HCT116 (cell line): ENCODE data around the gene ADAM17. TPM values are rescaled to one million over a fixed set of nuclear protein-coding genes. Genes with fewer than 3 reads are reported as not detected.

Experiments used
- ATAC-seq: fragments of 200-7000 bp; cut with Tn5 transposase; 2 replicates; pipeline ENCODE4 v1.9.1; 2020; ENCODE audit warnings: mild to moderate bottlenecking, moderate library complexity
- BruUV-seq: library from RNA; stranded (reverse); fragments of 400-500 nt; replicated peaks from 2 replicates; lab custom pipeline; 2021; lab: Mats Ljungman, UMichigan
- CTCF ChIA-PET: fragments of 300-600 bp; sonication (Branson Sonifier 250); formaldehyde crosslinking; loops from one replicate; lab custom pipeline; 2021; ENCODE audit warnings: antibody characterized with exemption; lab: Charles Lee
- POLR2A ChIA-PET: fragments of 300-600, 350-600 bp; sonication (Branson Sonifier 250); formaldehyde crosslinking; loops from one replicate; lab custom pipeline; 2021; ENCODE audit warnings: antibody characterized with exemption; lab: Charles Lee
- RAD21 ChIA-PET, 2 experiments: fragments of 300-600 bp; sonication (Branson Sonifier 250); formaldehyde crosslinking; loops; one replicate each; lab custom pipeline; 2023; ENCODE audit warnings: low total read pairs in 2 of 2; ENCODE audit not compliant: uncharacterized antibody in 2 of 2, unreplicated experiment in 2 of 2, low non-redundant PET in 1 of 2; lab: Charles Lee
- DNase-seq: peaks from one replicate; pipeline ENCODE4 v3.0.0-alpha.2; 2010; ENCODE audit warnings: low read depth, low spot score
- H2AFZ ChIP-seq: fragments of 200-600 bp; shearing (Covaris generic), sonication (generic); 2 replicates; pipeline ENCODE4 v1.6.1; 2017; ENCODE audit warnings: low read depth, mixed run types, mixed read lengths, antibody characterized with exemption, low read length; ENCODE audit not compliant: poor library complexity, severe bottlenecking
- H3K27ac ChIP-seq: 2 replicates; pipeline ENCODE4 v1.5.1; 2012; ENCODE audit warnings: low read depth, low read length
- H3K27me3 ChIP-seq: fragments of 200-600 bp; sonication (generic); 2 replicates; pipeline ENCODE4 v1.6.1; 2016; ENCODE audit warnings: mixed run types, low read length, mixed read lengths; ENCODE audit not compliant: insufficient read depth
- H3K36me3 ChIP-seq, 2 experiments: fragments of 200-500 bp in 1 of 2; fragments of 200-600 bp in 1 of 2; sonication (Bioruptor generic) in 1 of 2; sonication (generic) in 1 of 2; 2 replicates each; pipeline versions ENCODE4 v1.5.1 to v1.6.1; 2014 to 2016; ENCODE audit warnings: low read length in 2 of 2, inconsistent platforms in 1 of 2, mixed read lengths in 1 of 2, mixed run types in 1 of 2; ENCODE audit not compliant: insufficient read depth in 2 of 2, control insufficient read depth in 1 of 2
- H3K4me1 ChIP-seq, 2 experiments: fragments of 200-600 bp in 1 of 2; sonication (generic) in 1 of 2; 2 replicates each; pipeline versions ENCODE4 v1.5.1 to v1.6.1; 2012 to 2017; ENCODE audit warnings: low read length in 2 of 2, inconsistent platforms in 1 of 2, mild to moderate bottlenecking in 1 of 2, mixed read lengths in 1 of 2, mixed run types in 1 of 2, moderate library complexity in 1 of 2; ENCODE audit not compliant: insufficient read depth in 2 of 2, control insufficient read depth in 1 of 2
- H3K4me2 ChIP-seq: fragments of 200-600 bp; sonication (generic); 2 replicates; pipeline ENCODE4 v1.6.1; 2017; ENCODE audit warnings: mixed run types, low read length, mixed read lengths
- H3K4me3 ChIP-seq, 2 experiments: fragments of 200-600 bp in 1 of 2; sonication (generic) in 1 of 2; replicated peaks in 1 of 2; 2 replicates each; pipeline ENCODE4 v1.5.1; 2011 to 2016; ENCODE audit warnings: low read length in 2 of 2, control low read depth in 1 of 2, low read depth in 1 of 2, mild to moderate bottlenecking in 1 of 2, mixed read lengths in 1 of 2, mixed run types in 1 of 2
- H3K79me2 ChIP-seq: fragments of 200-600 bp; sonication (generic); 2 replicates; pipeline ENCODE4 v1.6.1; 2017; ENCODE audit warnings: mild to moderate bottlenecking, mixed run types, low read length, moderate library complexity, mixed read lengths; ENCODE audit not compliant: insufficient read depth
- H3K9ac ChIP-seq: fragments of 200-600 bp; sonication (generic); 2 replicates; pipeline ENCODE4 v1.6.1; 2016; ENCODE audit warnings: low read length, mixed read lengths
- H3K9me2 ChIP-seq: fragments of 200-600 bp; sonication (generic), shearing (Covaris generic); 2 replicates; pipeline ENCODE4 v1.6.1; 2017; ENCODE audit warnings: mixed run types, mild to moderate bottlenecking, moderate library complexity; ENCODE audit not compliant: insufficient read depth
- H3K9me3 ChIP-seq, 2 experiments: fragments of 200-500 bp in 1 of 2; fragments of 200-600 bp in 1 of 2; sonication (Bioruptor generic) in 1 of 2; sonication (generic) in 1 of 2; 2 replicates each; pipeline ENCODE4 v1.6.1; 2014 to 2017; ENCODE audit warnings: low read length in 2 of 2, mixed read lengths in 2 of 2, inconsistent platforms in 1 of 2, low read depth in 1 of 2, mild to moderate bottlenecking in 1 of 2, mixed run types in 1 of 2, moderate library complexity in 1 of 2; ENCODE audit not compliant: control insufficient read depth in 1 of 2, insufficient read depth in 1 of 2
- H4K20me1 ChIP-seq: fragments of 200-600 bp; sonication (generic), shearing (Covaris generic); 2 replicates; pipeline ENCODE4 v1.6.1; 2017; ENCODE audit warnings: mixed run types, mild to moderate bottlenecking, moderate library complexity; ENCODE audit not compliant: insufficient read depth
- CTCF ChIP-seq, 3 experiments: fragments of 200-600 bp in 1 of 3; sonication (generic) in 1 of 3; IDR thresholded peaks in 2 of 3; conservative IDR thresholded peaks in 1 of 3; 2 replicates each; pipeline ENCODE4 v1.5.1; 2012 to 2017; ENCODE audit warnings: low read depth in 2 of 3, low read length in 2 of 3, antibody characterized with exemption in 1 of 3, borderline replicate concordance in 1 of 3, control low read depth in 1 of 3, mild to moderate bottlenecking in 1 of 3, mixed read lengths in 1 of 3, mixed run types in 1 of 3, moderate library complexity in 1 of 3; ENCODE audit not compliant: insufficient read depth in 1 of 3
- JUND ChIP-seq: IDR thresholded peaks from 2 replicates; pipeline ENCODE4 v1.6.1; 2012
- POLR2A ChIP-seq: IDR thresholded peaks from 2 replicates; pipeline ENCODE4 v1.7.0; 2011; ENCODE audit warnings: borderline replicate concordance; ENCODE audit not compliant: insufficient read depth, insufficient read length; ENCODE audit errors: extremely low read depth
- REST ChIP-seq: IDR thresholded peaks from 2 replicates; pipeline ENCODE4 v1.6.1; 2012; ENCODE audit warnings: low read depth
- SIN3A ChIP-seq: IDR thresholded peaks from 2 replicates; pipeline ENCODE4 v1.6.1; 2012; ENCODE audit warnings: low read depth
- SP1 ChIP-seq: IDR thresholded peaks from 2 replicates; pipeline ENCODE4 v1.6.1; 2012; ENCODE audit warnings: low read depth
- SRF ChIP-seq: IDR thresholded peaks from 2 replicates; pipeline ENCODE4 v1.6.1; 2012; ENCODE audit warnings: low read depth
- YY1 ChIP-seq: IDR thresholded peaks from 2 replicates; pipeline ENCODE4 v1.6.1; 2011; ENCODE audit warnings: low read length, low read depth, moderate library complexity, mild to moderate bottlenecking; ENCODE audit not compliant: insufficient replicate concordance; ENCODE audit errors: extremely low read depth
- intact Hi-C: fragments of 100-400 bp; cut with micrococcal nuclease; formaldehyde crosslinking; loops from 2 replicates; pipeline ENCODE4 v1.10.0; 2022
- total RNA-seq: library from RNA; stranded (reverse); gene quantifications from one replicate; pipeline ENCODE4 v1.2.1, GENCODE V29; 2021; ENCODE audit not compliant: unreplicated experiment

ADAM17 gene
- total RNA-seq, 1 experiment from 2014 or later = 39.2 TPM

GRCh38 chr2:9524291-9524690 lies 31.3 kb downstream of the ADAM17 start:
- Histone ChIP-seq H3K79me2 (0 out of 2 replicates have a peak, but pooled peaks cover 10% of the 10 kb centered on the region), H3K9ac (no peak overlapping the region), H2AFZ (no peak overlapping the region), H3K4me2 (no peak overlapping the region), H4K20me1 (no peaks in the 10 kb centered on the region), H3K27me3 (no peaks in the 10 kb centered on the region), H3K27ac (no peak overlapping the region), H3K4me1 (no peaks in the 10 kb centered on the region), H3K36me3 (peaks cover 5 to 10% of the 10 kb centered on the region in 2 experiments; a peak in 3 of 4 replicates), H3K4me3 (no peak overlapping the region), H3K9me2 (no peaks in the 10 kb centered on the region), H3K9me3 (no peaks in the 10 kb centered on the region)
- no TSS peak for BruUV-seq
- ChIA-PET POLR2A (no interaction called here), CTCF (no interaction called here), RAD21 (no interaction called here)
- DNase-seq (no peak), ATAC-seq (no peak)
- TF ChIP-seq YY1 (no peak), CTCF (IDR thresholded peaks at IDR 0.05 in 2 of 3, conservative IDR thresholded peaks at IDR 0.05 in 1 of 3; ENCODE audit: borderline replicate concordance in 1 of 3, insufficient read depth in 1 of 3, low read depth in 2 of 3, low read length in 2 of 3) (no peak), SP1 (no peak), JUND (no peak), SRF (no peak), POLR2A (no peak), REST (no peak), SIN3A (no peak)
- intact Hi-C loops = no loop called here
